Mesendoderm (in vitro differentiated cells): ENCODE measurements around the gene SCIN.
"Not testable (repeated sequence)": the region's sequence is repeated elsewhere in the genome, so short reads cannot be mapped to it uniquely, and the experiment has no call there.

Experiments
- DNase-seq: peaks from one replicate; pipeline ENCODE4 v3.0.0; 2013
- H2AK5ac ChIP-seq: 2 replicates; pipeline ENCODE4 v1.6.1; 2013; ENCODE audit warnings: low read length, inconsistent platforms
- H2BK120ac ChIP-seq: 2 replicates; pipeline ENCODE4 v1.6.1; 2013; ENCODE audit warnings: low read depth, mild to moderate bottlenecking, low read length, moderate library complexity, mixed read lengths
- H2BK15ac ChIP-seq: replicated peaks from 2 replicates; pipeline ENCODE4 v1.6.1; 2013; ENCODE audit warnings: low read depth, mild to moderate bottlenecking, moderate library complexity
- H2BK5ac ChIP-seq: 2 replicates; pipeline ENCODE4 v1.6.1; 2013; ENCODE audit warnings: low read length, inconsistent platforms
- H3K18ac ChIP-seq: 2 replicates; pipeline ENCODE4 v1.6.1; 2013; ENCODE audit warnings: mild to moderate bottlenecking, low read length, mixed read lengths
- H3K23ac ChIP-seq: one replicate; pipeline ENCODE4 v1.6.1; 2013; ENCODE audit warnings: low read length
- H3K27ac ChIP-seq: 2 replicates; pipeline ENCODE4 v1.5.1; 2013; ENCODE audit warnings: low read depth, mild to moderate bottlenecking, inconsistent platforms, low read length, moderate library complexity
- H3K27me3 ChIP-seq: 2 replicates; pipeline ENCODE4 v1.6.1; 2013; ENCODE audit warnings: low read length, control low read depth, mild to moderate bottlenecking, inconsistent platforms; ENCODE audit not compliant: insufficient read depth, poor library complexity
- H3K36me3 ChIP-seq: 2 replicates; pipeline ENCODE4 v1.6.1; 2013; ENCODE audit warnings: low read length, inconsistent platforms; ENCODE audit not compliant: control insufficient read depth, insufficient read depth
- H3K4ac ChIP-seq: one replicate; pipeline ENCODE4 v1.6.1; 2013; ENCODE audit warnings: low read depth, mild to moderate bottlenecking, low read length, moderate library complexity
- H3K4me1 ChIP-seq: 2 replicates; pipeline ENCODE4 v1.6.1; 2013; ENCODE audit warnings: low read depth, low read length, inconsistent platforms; ENCODE audit not compliant: control insufficient read depth
- H3K4me2 ChIP-seq: 2 replicates; pipeline ENCODE4 v1.6.1; 2013; ENCODE audit warnings: low read length
- H3K4me3 ChIP-seq: 2 replicates; pipeline ENCODE4 v1.5.1; 2013; ENCODE audit warnings: mild to moderate bottlenecking, low read length
- H3K56ac ChIP-seq: one replicate; pipeline ENCODE4 v1.6.1; 2013; ENCODE audit warnings: low read length
- H3K79me1 ChIP-seq: 2 replicates; pipeline ENCODE4 v1.6.1; 2013; ENCODE audit warnings: low read length, inconsistent platforms
- H3K79me2 ChIP-seq: 2 replicates; pipeline ENCODE4 v1.6.1; 2013; ENCODE audit warnings: mild to moderate bottlenecking, low read length; ENCODE audit not compliant: control insufficient read depth, insufficient read depth
- H3K9ac ChIP-seq: 2 replicates; pipeline ENCODE4 v1.6.1; 2013; ENCODE audit warnings: low read length, inconsistent platforms
- H4K5ac ChIP-seq: one replicate; pipeline ENCODE4 v1.6.1; 2013; ENCODE audit warnings: low read length
- H4K8ac ChIP-seq: one replicate; pipeline ENCODE4 v1.6.1; 2013; ENCODE audit warnings: low read depth, mild to moderate bottlenecking, control low read depth, low read length, moderate library complexity
- WGBS: extraction: QIAGEN DNeasy Blood & Tissue Kit; methylation state at CpG from one replicate; pipeline ENCODE4 v1.1.7; 2013; ENCODE audit warnings: low lambda C conversion rate, missing lambda C conversion rate; ENCODE audit not compliant: insufficient coverage; ENCODE audit errors: extremely low coverage; 5-methylcytosine and 5-hydroxymethylcytosine counted together

The SCIN gene

GRCh38 chr7:12691388-12691787 is 120.9 kb downstream of the SCIN start:
- not testable (repeated sequence) for H3K56ac ChIP-seq, DNase-seq, H3K27me3 ChIP-seq, H4K8ac ChIP-seq, H2AK5ac ChIP-seq, H3K4me2 ChIP-seq, H3K4me3 ChIP-seq, H3K4ac ChIP-seq, H3K79me1 ChIP-seq, H2BK15ac ChIP-seq, H4K5ac ChIP-seq, H2BK120ac ChIP-seq, H3K9ac ChIP-seq, H2BK5ac ChIP-seq, H3K23ac ChIP-seq, H3K36me3 ChIP-seq, H3K79me2 ChIP-seq, H3K18ac ChIP-seq, H3K4me1 ChIP-seq, H3K27ac ChIP-seq
- WGBS: no CpG with 5 or more reads among the region's 3 CpGs

- H3K27ac ChIP-seq: no peak overlapping the region
- H3K18ac ChIP-seq: no peak overlapping the region
- no peak overlapping the region for H4K8ac ChIP-seq
- no peak overlapping the region for H3K23ac ChIP-seq
- no peak for DNase-seq
- H3K4ac ChIP-seq: no peak overlapping the region
- no peaks in the 10 kb centered on the region for H3K36me3 ChIP-seq
- WGBS: no CpG with 5 or more reads among the region's 1 CpG
- H3K4me3 ChIP-seq: no peak overlapping the region
- no peaks in the 10 kb centered on the region for H3K27me3 ChIP-seq
- H4K5ac ChIP-seq: no peak overlapping the region
- no peak overlapping the region for H3K9ac ChIP-seq
- H3K4me2 ChIP-seq: no peak overlapping the region
- no peak overlapping the region for H2BK15ac ChIP-seq
- H3K79me2 ChIP-seq: peaks cover 10% of the 10 kb centered on the region
- H3K79me1 ChIP-seq: no peaks in the 10 kb centered on the region
- no peak overlapping the region for H3K56ac ChIP-seq
- no peaks in the 10 kb centered on the region for H3K4me1 ChIP-seq
- H2AK5ac ChIP-seq: no peak overlapping the region
- no peak overlapping the region for H2BK120ac ChIP-seq
- no peak overlapping the region for H2BK5ac ChIP-seq
Measured at GRCh38 chr7:12692035-12692434, 121.5 kb downstream of the SCIN start.

- H3K4me1 ChIP-seq: no peaks in the 10 kb centered on the region
- H3K4me3 ChIP-seq: no peak overlapping the region
- no peak overlapping the region for H2BK120ac ChIP-seq
- H3K36me3 ChIP-seq: no peaks in the 10 kb centered on the region
- H2BK5ac ChIP-seq: no peak overlapping the region
- H3K27ac ChIP-seq: no peak overlapping the region
- no peaks in the 10 kb centered on the region for H3K79me1 ChIP-seq
- no peak overlapping the region for H2BK15ac ChIP-seq
- no peak overlapping the region for H2AK5ac ChIP-seq
- no peak overlapping the region for H3K23ac ChIP-seq
- no peak for DNase-seq
- no peak overlapping the region for H3K4ac ChIP-seq
- no peak overlapping the region for H3K9ac ChIP-seq
- no peak overlapping the region for H3K4me2 ChIP-seq
- H3K56ac ChIP-seq: no peak overlapping the region
- H3K27me3 ChIP-seq: no peaks in the 10 kb centered on the region
- no peak overlapping the region for H4K8ac ChIP-seq
- peaks cover 10% of the 10 kb centered on the region for H3K79me2 ChIP-seq
- no peak overlapping the region for H4K5ac ChIP-seq
- WGBS: no CpG with 5 or more reads among the region's 3 CpGs
- no peak overlapping the region for H3K18ac ChIP-seq
Measured at GRCh38 chr7:12692479-12693259, 122.1 kb downstream of the SCIN start.

GRCh38 chr7:12694817-12695216 is 124.3 kb downstream of the SCIN start:
- Histone ChIP-seq H2BK5ac (no peak overlapping the region), H3K36me3 (no peaks in the 10 kb centered on the region), H3K4ac (no peak overlapping the region), H3K27ac (no peak overlapping the region), H3K4me2 (no peak overlapping the region), H3K4me1 (no peaks in the 10 kb centered on the region), H2BK15ac (no peak overlapping the region), H3K23ac (no peak overlapping the region), H3K79me1 (no peaks in the 10 kb centered on the region), H3K4me3 (no peak overlapping the region), H3K56ac (no peak overlapping the region), H2AK5ac (no peak overlapping the region), H4K5ac (no peak overlapping the region), H3K79me2 (peaks cover under 1% of the 10 kb centered on the region), H3K18ac (no peak overlapping the region), H3K27me3 (no peaks in the 10 kb centered on the region), H3K9ac (no peak overlapping the region), H2BK120ac (no peak overlapping the region), H4K8ac (no peak overlapping the region)
- WGBS: no CpG with 5 or more reads among the region's 1 CpG
- DNase-seq: no peak

- H3K9ac ChIP-seq: no peak overlapping the region
- no peaks in the 10 kb centered on the region for H3K36me3 ChIP-seq
- H2AK5ac ChIP-seq: no peak overlapping the region
- no peaks in the 10 kb centered on the region for H3K27me3 ChIP-seq
- DNase-seq: no peak
- no peak overlapping the region for H2BK120ac ChIP-seq
- H3K79me2 ChIP-seq: no peaks in the 10 kb centered on the region
- WGBS: no CpG with 5 or more reads among the region's 1 CpG
- no peak overlapping the region for H4K5ac ChIP-seq
- no peaks in the 10 kb centered on the region for H3K4me1 ChIP-seq
- H3K4ac ChIP-seq: no peak overlapping the region
- H3K56ac ChIP-seq: no peak overlapping the region
- H3K4me3 ChIP-seq: no peak overlapping the region
- H2BK15ac ChIP-seq: no peak overlapping the region
- no peak overlapping the region for H3K23ac ChIP-seq
- H3K79me1 ChIP-seq: no peaks in the 10 kb centered on the region
- H2BK5ac ChIP-seq: no peak overlapping the region
- no peak overlapping the region for H4K8ac ChIP-seq
- no peak overlapping the region for H3K4me2 ChIP-seq
- no peak overlapping the region for H3K18ac ChIP-seq
- H3K27ac ChIP-seq: no peak overlapping the region
Measured at GRCh38 chr7:12695965-12696364, 125.4 kb downstream of the SCIN start.

- DNase-seq: no peak
- H3K79me1 ChIP-seq: no peaks in the 10 kb centered on the region
- no peak overlapping the region for H2BK120ac ChIP-seq
- no peak overlapping the region for H2BK15ac ChIP-seq
- no peak overlapping the region for H3K23ac ChIP-seq
- no peaks in the 10 kb centered on the region for H3K4me1 ChIP-seq
- H3K79me2 ChIP-seq: no peaks in the 10 kb centered on the region
- WGBS: no CpG with 5 or more reads among the region's 10 CpGs
- H3K4ac ChIP-seq: no peak overlapping the region
- H4K8ac ChIP-seq: no peak overlapping the region
- no peak overlapping the region for H3K4me3 ChIP-seq
- H3K56ac ChIP-seq: no peak overlapping the region
- H2AK5ac ChIP-seq: no peak overlapping the region
- H3K36me3 ChIP-seq: no peaks in the 10 kb centered on the region
- H2BK5ac ChIP-seq: no peak overlapping the region
- no peak overlapping the region for H3K27ac ChIP-seq
- no peak overlapping the region for H3K4me2 ChIP-seq
- H3K27me3 ChIP-seq: no peaks in the 10 kb centered on the region
- H4K5ac ChIP-seq: no peak overlapping the region
- no peak overlapping the region for H3K9ac ChIP-seq
- no peak overlapping the region for H3K18ac ChIP-seq
Measured at GRCh38 chr7:12699299-12699698, 128.8 kb downstream of the SCIN start.
